ENCODE measurements around the gene UCMA.

Gene UCMA

GRCh38 chr10:13233358-13233757, 816 bp downstream of the UCMA start:
- no peak for DNase-seq (ENCODE audit: low read depth)

GRCh38 chr10:13231808-13232207, 2.4 kb downstream of the UCMA start:
- DNase-seq (ENCODE audit: low read depth): no peak

- no peak for DNase-seq (ENCODE audit: low read depth)
Measured at GRCh38 chr10:13231190-13231589, 3.0 kb downstream of the UCMA start.

- no peak for DNase-seq (ENCODE audit: low read depth)
Measured at GRCh38 chr10:13227031-13227430, 7.1 kb downstream of the UCMA start.

- no peak for DNase-seq (ENCODE audit: low read depth)
Measured at GRCh38 chr10:13225601-13226000, 8.6 kb downstream of the UCMA start.

- DNase-seq (ENCODE audit: low read depth): no peak
Measured at GRCh38 chr10:13224210-13224995, 9.8 kb downstream of the UCMA start.

GRCh38 chr10:13223241-13223640, 10.9 kb downstream of the UCMA start:
- DNase-seq (ENCODE audit: low read depth): no peak

GRCh38 chr10:13222566-13222965, 11.6 kb downstream of the UCMA start:
- DNase-seq (ENCODE audit: low read depth): no peak

GRCh38 chr10:13222151-13222550, 12.0 kb downstream of the UCMA start:
- no peak for DNase-seq (ENCODE audit: low read depth)

- DNase-seq (ENCODE audit: low read depth): no peak
Measured at GRCh38 chr10:13221572-13221971, 12.6 kb downstream of the UCMA start.

- no peak for DNase-seq (ENCODE audit: low read depth)
Measured at GRCh38 chr10:13219685-13220670, 14.2 kb downstream of the UCMA start.

GRCh38 chr10:13218878-13219277, 15.3 kb downstream of the UCMA start:
- no peak for DNase-seq (ENCODE audit: low read depth)

- no peak for DNase-seq (ENCODE audit: low read depth)
Measured at GRCh38 chr10:13213163-13213562, 21.0 kb downstream of the UCMA start.

GRCh38 chr10:13206546-13207443, 27.4 kb downstream of the UCMA start:
- DNase-seq (ENCODE audit: low read depth): peak; percentile 5

GRCh38 chr10:13206091-13206490, 28.1 kb downstream of the UCMA start:
- no peak for DNase-seq (ENCODE audit: low read depth)

- DNase-seq (ENCODE audit: low read depth): peak; percentile 15
Measured at GRCh38 chr10:13201132-13201531, 33.0 kb downstream of the UCMA start.

- no peak for DNase-seq (ENCODE audit: low read depth)
Measured at GRCh38 chr10:13195016-13195415, 39.2 kb downstream of the UCMA start.

- no peak for DNase-seq (ENCODE audit: low read depth)
Measured at GRCh38 chr10:13193637-13194036, 40.5 kb downstream of the UCMA start.

GRCh38 chr10:13191362-13191761, 42.8 kb downstream of the UCMA start:
- DNase-seq (ENCODE audit: low read depth): no peak

- DNase-seq (ENCODE audit: low read depth): no peak
Measured at GRCh38 chr10:13190816-13191215, 43.4 kb downstream of the UCMA start.

GRCh38 chr10:13189961-13190360, 44.2 kb downstream of the UCMA start:
- no peak for DNase-seq (ENCODE audit: low read depth)

GRCh38 chr10:13188593-13188992, 45.6 kb downstream of the UCMA start:
- no peak for DNase-seq (ENCODE audit: low read depth)
